ENCODE results near the gene PARP3.

DNA sequence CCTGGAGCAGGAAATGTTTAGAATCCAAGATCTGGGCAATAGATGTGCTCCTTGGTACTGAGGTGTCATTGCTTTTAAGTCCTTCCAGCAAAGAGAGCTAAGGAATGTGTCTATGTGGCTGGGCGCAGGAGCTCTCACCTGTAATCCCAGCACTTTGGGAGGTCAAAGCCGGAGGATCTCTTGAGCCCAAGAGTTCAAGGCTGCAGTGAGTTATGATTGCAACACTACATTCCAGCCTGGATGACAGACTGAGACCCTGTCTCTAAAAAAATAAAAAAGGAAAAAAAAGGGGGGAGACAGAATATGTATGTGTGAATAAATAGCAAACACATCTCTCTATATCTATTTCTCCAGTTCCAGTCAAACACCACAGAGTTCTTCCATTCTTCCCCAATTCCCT, 8.7 kb downstream of the PARP3 start:
- TF ChIP-seq, protein P1, sequence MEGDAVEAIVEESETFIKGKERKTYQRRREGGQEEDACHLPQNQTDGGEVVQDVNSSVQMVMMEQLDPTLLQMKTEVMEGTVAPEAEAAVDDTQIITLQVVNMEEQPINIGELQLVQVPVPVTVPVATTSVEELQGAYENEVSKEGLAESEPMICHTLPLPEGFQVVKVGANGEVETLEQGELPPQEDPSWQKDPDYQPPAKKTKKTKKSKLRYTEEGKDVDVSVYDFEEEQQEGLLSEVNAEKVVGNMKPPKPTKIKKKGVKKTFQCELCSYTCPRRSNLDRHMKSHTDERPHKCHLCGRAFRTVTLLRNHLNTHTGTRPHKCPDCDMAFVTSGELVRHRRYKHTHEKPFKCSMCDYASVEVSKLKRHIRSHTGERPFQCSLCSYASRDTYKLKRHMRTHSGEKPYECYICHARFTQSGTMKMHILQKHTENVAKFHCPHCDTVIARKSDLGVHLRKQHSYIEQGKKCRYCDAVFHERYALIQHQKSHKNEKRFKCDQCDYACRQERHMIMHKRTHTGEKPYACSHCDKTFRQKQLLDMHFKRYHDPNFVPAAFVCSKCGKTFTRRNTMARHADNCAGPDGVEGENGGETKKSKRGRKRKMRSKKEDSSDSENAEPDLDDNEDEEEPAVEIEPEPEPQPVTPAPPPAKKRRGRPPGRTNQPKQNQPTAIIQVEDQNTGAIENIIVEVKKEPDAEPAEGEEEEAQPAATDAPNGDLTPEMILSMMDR (IDR thresholded peaks at IDR 0.05; ENCODE audit: insufficient read depth, low read depth, low read length), result no peak
- TF ChIP-seq EZH2 (IDR thresholded peaks at IDR 0.05; ENCODE audit: insufficient read depth, low read length), result no peak

All from astrocyte (in vitro differentiated cells and primary cell).